HG03520 (cell line): ENCODE results near the gene GGNBP2.

ENCODE experiments used
- ATAC-seq: cut with Tn5 transposase; IDR thresholded peaks from one replicate; pipeline ENCODE4 v1.9.1; 2021; ENCODE audit warnings: mild to moderate bottlenecking, moderate library complexity; ENCODE audit not compliant: unreplicated experiment

The GGNBP2 gene

GRCh38 chr17:36628576-36628975, 83.9 kb downstream of the GGNBP2 start:
- ATAC-seq: no peak

- no peak for ATAC-seq
Observed at GRCh38 chr17:36629252-36629847, 84.6 kb downstream of the GGNBP2 start.

GRCh38 chr17:36629970-36630502, 85.3 kb downstream of the GGNBP2 start:
- ATAC-seq: no peak

- ATAC-seq: no peak
Observed at GRCh38 chr17:36631022-36631421, 86.3 kb downstream of the GGNBP2 start.

GRCh38 chr17:36632916-36633771, 88.4 kb downstream of the GGNBP2 start:
- ATAC-seq: no peak
